Neuron (in vitro differentiated cells): Measurements from ENCODE around the gene CFAP410.
A peak's percentile ranks its signal among the peaks of the same experiment; 100 is the strongest.

Experiments used
- H2AFZ ChIP-seq: one replicate; pipeline ENCODE4 v1.6.1; 2013; ENCODE audit warnings: low read depth, mild to moderate bottlenecking, inconsistent platforms, low read length, moderate library complexity
- H3K27me3 ChIP-seq: one replicate; pipeline ENCODE4 v1.6.1; 2013; ENCODE audit warnings: low read length; ENCODE audit not compliant: insufficient read depth
- H3K36me3 ChIP-seq: one replicate; pipeline ENCODE4 v1.6.1; 2013; ENCODE audit warnings: low read length; ENCODE audit not compliant: insufficient read depth
- H3K4me1 ChIP-seq: one replicate; pipeline ENCODE4 v1.6.1; 2013; ENCODE audit warnings: low read length; ENCODE audit not compliant: insufficient read depth
- H3K4me3 ChIP-seq: 2 replicates; pipeline ENCODE4 v1.5.1; 2013; ENCODE audit warnings: mild to moderate bottlenecking, low read length, moderate library complexity
- H3K9me3 ChIP-seq: one replicate; pipeline ENCODE4 v1.6.1; 2013; ENCODE audit warnings: low read length

CFAP410 gene

DNA sequence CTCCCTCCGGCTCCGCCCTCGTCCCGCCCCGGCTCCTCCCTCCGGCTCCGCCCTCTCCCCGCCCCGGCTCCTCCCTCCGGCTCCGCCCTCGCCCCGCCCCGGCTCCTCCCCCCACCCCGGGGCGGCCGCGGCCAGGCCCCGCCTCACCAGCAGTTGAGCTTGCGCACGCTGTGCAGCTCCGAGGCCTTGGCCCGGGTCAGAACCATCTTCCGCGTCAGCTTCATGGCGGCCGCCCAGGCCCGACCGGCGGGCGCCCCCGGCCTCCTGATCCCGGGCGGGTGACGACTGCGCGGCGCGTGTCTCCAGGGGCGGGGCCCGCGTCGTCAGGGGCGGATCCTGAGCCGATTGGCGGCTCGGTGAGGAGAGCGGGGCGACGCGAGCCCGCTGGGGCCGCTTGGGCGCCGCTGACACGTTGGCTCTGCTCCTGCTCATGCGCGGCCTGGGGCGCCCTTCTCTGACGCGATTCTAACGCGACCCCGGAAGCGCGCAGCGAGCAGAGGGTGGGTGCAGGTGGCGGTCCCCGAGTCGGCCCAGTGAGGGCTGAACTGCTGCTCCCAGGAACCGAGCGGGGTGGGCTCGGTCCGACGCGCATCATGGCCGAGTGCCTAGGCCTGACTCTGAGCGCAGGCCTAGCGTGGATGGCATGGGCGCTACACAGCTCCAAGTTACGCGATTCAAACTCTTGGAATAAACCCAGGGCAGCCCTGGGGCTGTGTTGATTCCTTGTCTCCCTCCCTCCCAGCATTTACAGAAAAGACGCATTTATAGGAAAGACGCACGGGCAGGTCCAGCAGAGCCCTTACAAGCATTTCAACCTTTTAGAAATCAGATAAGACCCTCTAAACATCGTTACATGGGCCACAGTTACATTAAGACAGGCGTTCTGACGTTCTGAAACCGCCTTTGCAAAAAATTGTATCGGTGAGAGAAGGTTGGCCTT is at the start of gene CFAP410:
Gene CFAP410 (minus strand): TSS at position 420 of the 940 bp plus-strand sequence. CDS start 196 bp downstream, at position 224.
- no peaks in the 10 kb centered on the region for H3K36me3 ChIP-seq

DNA sequence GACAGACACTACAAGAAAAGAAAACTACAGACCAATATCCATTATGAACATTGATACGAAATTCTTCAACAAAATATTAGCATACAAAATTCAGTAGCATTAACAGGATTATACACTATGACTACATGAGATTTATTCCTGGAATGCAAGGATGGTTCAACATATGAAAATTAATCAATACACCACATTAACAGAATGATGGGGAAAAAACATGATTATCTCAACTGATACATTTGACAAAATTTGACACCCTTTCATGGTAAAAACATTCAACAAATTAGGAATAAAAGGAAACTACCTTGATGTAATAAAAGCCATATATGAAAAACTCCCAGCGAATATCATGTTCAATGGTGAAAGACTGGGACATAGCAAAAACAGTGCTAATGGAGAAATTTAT is 45.8 kb upstream of the CFAP410 start:
- no peaks in the 10 kb centered on the region for H3K36me3 ChIP-seq
- no peak overlapping the region for H2AFZ ChIP-seq
- peaks cover 4% of the 10 kb centered on the region for H3K9me3 ChIP-seq
- no peaks in the 10 kb centered on the region for H3K27me3 ChIP-seq
- no peak overlapping the region for H3K4me3 ChIP-seq
- H3K4me1 ChIP-seq: peaks cover 4% of the 10 kb centered on the region

More for the DNA sequence above, at the start of gene CFAP410:
- Histone ChIP-seq H3K4me3 (peak within 1 kb of the TSS; percentile 76), H3K4me1 (peaks cover 26% of the 10 kb centered on the region), H2AFZ (peak within 1 kb of the TSS; percentile 13), H3K27me3 (no peaks in the 10 kb centered on the region), H3K9me3 (no peaks in the 10 kb centered on the region)

DNA sequence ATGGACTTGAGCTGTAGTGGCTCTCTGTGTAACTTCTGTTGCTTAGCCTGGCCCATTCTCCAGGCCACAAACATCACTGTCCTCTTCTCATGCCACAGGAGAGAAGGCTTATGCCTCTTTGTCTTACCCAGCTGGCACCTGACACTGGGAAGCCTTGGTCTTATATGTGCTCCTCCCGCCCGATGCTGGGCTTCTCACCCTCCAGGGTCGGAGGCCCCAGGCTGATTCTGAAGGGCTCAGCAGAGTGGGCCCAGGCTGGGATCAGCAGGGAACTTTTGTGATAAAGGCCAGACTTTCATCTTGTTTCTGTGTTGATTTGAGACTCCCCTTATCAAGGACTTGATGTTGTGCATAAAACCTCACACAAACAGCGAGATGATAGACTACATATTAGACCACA is 44.0 kb upstream of the CFAP410 start:
- no peaks in the 10 kb centered on the region for H3K27me3 ChIP-seq
- H3K9me3 ChIP-seq: peaks cover 4% of the 10 kb centered on the region
- no peak overlapping the region for H3K4me3 ChIP-seq
- no peak overlapping the region for H2AFZ ChIP-seq
- peaks cover 4% of the 10 kb centered on the region for H3K4me1 ChIP-seq
- no peaks in the 10 kb centered on the region for H3K36me3 ChIP-seq

DNA sequence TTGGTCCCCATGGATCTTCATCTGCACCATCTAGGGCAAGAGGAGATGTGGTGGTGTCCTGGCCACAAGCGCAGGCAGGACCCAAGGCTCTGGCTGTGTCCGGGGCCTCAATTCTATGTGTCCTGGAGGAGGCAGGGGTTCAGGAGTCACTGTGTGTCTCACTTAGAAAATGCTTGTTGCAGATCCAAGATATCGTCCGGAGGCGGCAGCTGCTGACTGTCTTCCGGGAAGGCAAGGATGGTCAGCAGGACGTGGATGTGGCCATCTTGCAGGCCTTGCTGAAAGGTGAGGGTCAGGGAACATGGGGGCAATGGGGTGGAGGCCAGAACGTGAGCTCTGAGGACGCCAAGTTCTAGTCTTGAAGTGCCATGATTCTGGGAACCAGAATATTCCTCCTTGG is 43.3 kb upstream of the CFAP410 start:
- H3K4me1 ChIP-seq: peaks cover 4% of the 10 kb centered on the region
- no peak overlapping the region for H2AFZ ChIP-seq
- H3K27me3 ChIP-seq: no peaks in the 10 kb centered on the region
- H3K9me3 ChIP-seq: peaks cover 4% of the 10 kb centered on the region
- no peaks in the 10 kb centered on the region for H3K36me3 ChIP-seq
- no peak overlapping the region for H3K4me3 ChIP-seq

DNA sequence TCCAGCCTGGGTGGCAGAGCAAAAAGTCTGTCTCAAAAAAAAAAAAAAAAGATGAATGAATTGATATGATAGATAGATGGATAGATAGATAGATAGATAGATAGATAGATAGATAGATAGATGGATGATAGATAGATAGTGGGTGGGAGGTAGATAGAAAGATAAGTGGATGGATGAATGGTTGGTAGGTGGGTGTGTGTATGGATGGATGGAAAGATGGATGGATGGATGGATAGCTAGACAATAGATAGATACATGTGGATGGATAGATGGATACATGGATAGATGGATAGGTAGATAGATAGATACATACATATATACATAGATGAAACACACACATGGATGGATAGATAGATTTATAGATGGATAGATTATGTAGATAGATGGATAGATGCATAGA is 42.7 kb upstream of the CFAP410 start:
- Histone ChIP-seq H3K9me3 (peaks cover 4% of the 10 kb centered on the region), H3K4me1 (peaks cover 4% of the 10 kb centered on the region), H3K36me3 (no peaks in the 10 kb centered on the region), H3K27me3 (no peaks in the 10 kb centered on the region), H2AFZ (no peak overlapping the region), H3K4me3 (no peak overlapping the region)

DNA sequence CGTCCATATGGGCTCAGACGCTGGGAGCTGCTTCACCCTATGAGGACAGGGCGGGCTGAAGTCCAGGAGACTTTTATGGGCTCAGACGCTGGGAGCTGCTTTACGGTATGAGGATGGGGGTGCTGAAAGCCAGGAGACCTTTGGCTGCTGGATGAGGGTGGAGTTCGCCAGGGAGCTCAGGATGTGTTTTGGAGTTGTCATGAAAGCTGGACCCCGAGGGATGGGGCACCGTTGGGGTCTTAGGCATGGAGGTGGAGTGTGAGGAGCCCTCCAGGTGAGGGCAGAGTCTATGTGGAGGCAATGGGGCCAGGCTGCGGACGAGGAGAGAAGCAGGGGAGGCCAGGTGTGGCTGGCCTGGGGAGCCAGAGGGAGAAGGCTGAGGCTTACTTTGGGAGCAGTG is 41.7 kb upstream of the CFAP410 start:
- Histone ChIP-seq H2AFZ (no peak overlapping the region), H3K4me3 (no peak overlapping the region), H3K27me3 (no peaks in the 10 kb centered on the region), H3K9me3 (peaks cover 4% of the 10 kb centered on the region), H3K4me1 (peaks cover 4% of the 10 kb centered on the region), H3K36me3 (no peaks in the 10 kb centered on the region)

DNA sequence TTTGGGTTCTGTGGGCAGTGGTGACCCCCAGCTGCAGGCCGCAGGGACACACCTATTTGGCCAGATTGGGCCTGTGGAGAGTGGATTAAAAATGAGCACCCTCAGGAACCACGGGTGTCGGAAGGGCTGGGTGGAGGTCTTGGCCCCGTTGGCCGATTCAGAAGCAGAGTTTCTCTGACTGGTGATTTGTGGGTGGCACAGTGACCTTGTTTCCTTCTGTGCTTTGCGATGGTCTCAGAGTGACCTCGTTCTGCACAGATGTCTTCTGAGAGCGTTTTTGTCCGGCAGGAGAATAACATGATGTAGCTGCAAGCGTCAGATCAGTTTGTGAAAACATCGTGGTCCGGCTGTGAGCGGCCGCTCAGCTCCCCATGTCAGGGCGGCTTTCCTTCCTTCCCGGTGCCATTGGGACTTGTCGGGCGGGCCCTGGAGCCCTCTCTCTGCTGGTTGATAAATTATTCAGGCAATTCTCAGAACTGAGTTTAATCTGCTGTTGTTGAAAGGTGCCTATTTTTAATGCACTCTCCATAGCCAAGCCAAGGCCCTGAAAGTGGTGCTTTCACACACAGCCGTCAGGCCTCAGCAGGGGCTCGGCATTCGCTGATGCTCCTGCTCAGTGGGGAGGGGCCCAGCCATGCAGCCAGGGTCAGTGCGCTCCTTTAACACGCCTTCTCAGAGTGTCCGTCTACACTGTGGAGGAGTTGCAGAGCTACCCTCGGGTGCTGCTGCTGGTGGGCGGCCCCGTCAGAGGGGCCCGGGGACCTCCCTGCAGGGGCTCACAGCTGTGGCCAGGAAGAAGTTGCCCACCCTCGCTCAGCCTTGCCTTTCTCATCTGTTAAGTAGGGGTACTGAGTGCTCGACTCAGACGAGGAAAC is 41.0 kb upstream of the CFAP410 start:
- H2AFZ ChIP-seq: no peak overlapping the region
- H3K4me3 ChIP-seq: no peak overlapping the region
- H3K27me3 ChIP-seq: no peaks in the 10 kb centered on the region
- peaks cover 2% of the 10 kb centered on the region for H3K9me3 ChIP-seq
- peaks cover 4% of the 10 kb centered on the region for H3K4me1 ChIP-seq
- no peaks in the 10 kb centered on the region for H3K36me3 ChIP-seq

DNA sequence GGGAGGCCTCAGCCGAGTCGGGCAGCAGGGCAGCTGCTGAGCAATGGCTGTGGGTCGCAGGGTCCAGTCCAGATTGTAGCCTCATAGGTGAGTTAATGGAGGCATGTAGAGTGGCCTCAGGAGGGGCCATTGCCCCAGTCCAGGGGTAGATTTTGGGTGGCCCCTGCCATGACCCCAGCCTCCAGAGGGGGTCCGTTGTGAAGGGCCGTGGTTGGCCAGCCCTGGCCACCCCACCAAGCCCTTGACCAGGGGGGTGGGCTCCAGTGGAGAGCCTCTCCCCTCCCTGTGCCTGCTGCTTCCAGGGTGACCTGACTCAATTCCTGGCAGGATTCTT is 40.3 kb upstream of the CFAP410 start:
- H3K9me3 ChIP-seq: peaks cover 4% of the 10 kb centered on the region
- no peaks in the 10 kb centered on the region for H3K36me3 ChIP-seq
- no peaks in the 10 kb centered on the region for H3K27me3 ChIP-seq
- H3K4me1 ChIP-seq: peaks cover 4% of the 10 kb centered on the region
- H3K4me3 ChIP-seq: no peak overlapping the region
- H2AFZ ChIP-seq: no peak overlapping the region

DNA sequence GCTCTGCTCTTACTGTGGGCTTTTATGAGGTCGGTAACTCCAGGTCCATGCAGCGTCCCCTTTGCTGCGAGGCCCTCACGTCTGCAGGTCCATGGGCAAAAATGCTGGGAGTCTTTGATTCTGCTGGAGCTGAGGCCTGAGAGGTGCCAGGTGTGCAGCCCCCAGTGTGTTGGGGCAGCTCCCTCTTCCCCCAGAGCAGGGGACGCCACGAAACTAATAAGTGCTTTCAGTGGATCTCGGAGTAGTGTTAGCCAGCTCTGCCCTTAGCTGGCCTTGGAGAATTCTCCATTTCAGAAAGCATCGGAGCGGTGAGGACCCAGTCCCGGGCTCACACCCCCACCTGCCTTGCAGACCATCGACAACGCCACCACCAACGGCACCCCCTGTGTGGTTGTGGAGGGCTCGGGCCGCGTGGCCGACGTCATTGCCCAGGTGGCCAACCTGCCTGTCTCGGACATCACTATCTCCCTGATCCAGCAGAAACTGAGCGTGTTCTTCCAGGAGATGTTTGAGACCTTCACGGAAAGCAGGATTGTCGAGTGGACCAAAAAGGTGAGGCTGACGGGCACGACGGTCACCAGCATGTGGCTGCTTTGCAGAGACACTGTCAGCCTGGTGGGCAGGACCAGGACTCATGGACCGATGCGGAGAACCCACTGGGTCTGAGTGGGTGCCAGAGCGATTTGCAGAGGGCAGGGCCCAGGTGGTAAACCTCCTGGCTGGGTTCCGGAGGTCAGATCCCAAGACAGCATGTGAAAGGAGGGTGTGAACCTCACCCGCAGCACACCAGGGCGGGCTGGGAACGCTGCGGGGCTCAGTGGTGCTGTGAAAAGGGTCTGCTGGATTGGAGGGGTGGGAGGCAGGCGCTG is 39.7 kb upstream of the CFAP410 start:
- H3K27me3 ChIP-seq: no peaks in the 10 kb centered on the region
- H3K36me3 ChIP-seq: no peaks in the 10 kb centered on the region
- peaks cover 4% of the 10 kb centered on the region for H3K4me1 ChIP-seq
- H2AFZ ChIP-seq: no peak overlapping the region
- H3K4me3 ChIP-seq: no peak overlapping the region
- peaks cover 4% of the 10 kb centered on the region for H3K9me3 ChIP-seq

DNA sequence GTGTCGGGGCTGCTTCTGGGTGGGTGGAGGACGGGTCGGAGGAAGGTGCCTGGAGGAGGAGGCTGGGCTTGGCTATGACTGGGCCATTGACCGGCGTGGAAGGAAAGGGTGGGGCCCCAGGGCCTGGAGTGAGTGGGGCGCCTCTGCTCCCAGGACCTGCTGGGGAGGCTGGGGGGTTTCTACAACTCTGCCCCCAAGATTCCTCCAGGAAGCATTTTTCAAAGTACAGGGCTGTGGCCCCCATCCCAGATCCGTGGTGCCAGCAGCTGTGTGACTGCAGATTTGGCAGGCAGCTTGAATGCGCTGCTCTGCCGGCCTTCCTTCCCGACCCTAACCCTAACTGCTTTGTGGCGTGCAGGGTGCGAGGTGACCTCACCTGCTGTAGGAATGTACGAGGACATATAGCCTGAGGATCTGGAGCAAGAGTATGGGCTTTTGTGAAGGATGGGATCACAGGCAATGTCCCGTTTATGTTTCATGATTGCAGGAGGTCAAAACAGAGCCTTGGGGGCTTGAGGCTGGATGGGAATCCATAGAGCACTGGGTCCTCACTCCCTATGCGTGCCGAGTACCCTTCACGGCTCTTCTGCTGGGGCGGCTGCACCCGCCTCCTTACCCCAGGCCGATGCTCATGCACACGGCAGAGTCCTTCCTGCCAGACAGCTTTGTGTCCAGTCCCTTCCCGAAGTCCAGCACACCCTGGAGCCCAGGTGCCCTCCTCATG is 38.9 kb upstream of the CFAP410 start:
- Histone ChIP-seq H3K4me3 (no peak overlapping the region), H3K27me3 (no peaks in the 10 kb centered on the region), H2AFZ (no peak overlapping the region), H3K36me3 (no peaks in the 10 kb centered on the region), H3K9me3 (peaks cover 4% of the 10 kb centered on the region), H3K4me1 (peaks cover 4% of the 10 kb centered on the region)

DNA sequence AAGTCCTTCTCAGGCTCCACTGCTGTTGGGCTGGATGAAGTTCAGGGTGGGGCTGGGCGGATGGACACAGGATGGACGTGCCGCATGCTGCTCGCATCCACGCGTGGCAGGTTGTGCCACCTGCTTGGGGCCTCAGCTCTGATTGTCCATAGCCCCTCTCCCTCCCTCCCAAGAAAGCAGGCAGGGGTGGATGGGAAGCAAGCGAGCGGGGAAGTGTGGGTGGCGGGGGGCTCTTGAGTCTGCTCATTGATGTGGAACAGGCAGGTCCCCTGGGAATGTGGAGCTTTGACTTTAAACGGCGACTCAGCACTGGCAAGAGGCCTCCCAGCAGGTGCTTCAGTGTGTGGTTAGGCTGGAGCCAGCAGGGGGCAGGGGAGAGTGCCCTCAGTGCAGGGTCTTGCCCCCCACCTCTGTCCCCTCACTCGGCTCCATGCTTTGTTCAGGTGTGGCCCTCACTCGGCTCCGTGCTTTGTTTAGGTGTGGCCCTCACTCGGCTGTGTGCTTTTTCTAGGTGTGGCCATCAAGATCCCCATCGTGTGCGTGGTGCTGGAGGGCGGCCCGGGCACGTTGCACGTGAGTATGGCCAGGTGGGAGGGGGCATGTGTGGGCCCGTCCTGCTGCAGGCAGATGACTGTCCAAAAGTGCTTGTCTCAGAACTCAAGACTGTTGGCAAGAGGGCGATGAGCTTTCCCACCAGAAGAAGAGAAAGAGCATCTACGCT is 38.2 kb upstream of the CFAP410 start:
- Histone ChIP-seq H3K27me3 (no peaks in the 10 kb centered on the region), H2AFZ (no peak overlapping the region), H3K4me1 (peaks cover 4% of the 10 kb centered on the region), H3K4me3 (no peak overlapping the region), H3K9me3 (peaks cover 4% of the 10 kb centered on the region), H3K36me3 (no peaks in the 10 kb centered on the region)

DNA sequence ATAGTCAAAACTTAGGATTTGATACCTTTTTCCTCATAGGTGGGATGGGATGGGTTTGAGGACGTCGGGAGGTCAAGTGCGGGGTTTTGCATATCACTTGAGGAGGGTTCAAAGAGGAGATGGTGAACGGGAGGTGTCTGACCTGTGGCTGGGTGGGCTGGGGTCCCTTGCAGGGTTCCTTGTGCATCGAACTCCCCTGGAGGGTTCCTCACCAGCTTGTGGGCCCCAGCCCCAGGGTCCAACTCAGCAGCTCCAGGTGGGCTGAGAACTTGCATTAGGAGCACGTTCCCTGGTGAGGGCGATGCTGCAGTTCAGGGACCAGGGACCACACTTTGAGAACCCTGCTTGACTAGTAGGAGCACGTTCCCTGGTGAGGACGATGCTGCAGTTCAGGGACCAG is 37.4 kb upstream of the CFAP410 start:
- Histone ChIP-seq H3K27me3 (no peaks in the 10 kb centered on the region), H3K4me3 (no peak overlapping the region), H3K36me3 (no peaks in the 10 kb centered on the region), H3K9me3 (peaks cover 4% of the 10 kb centered on the region), H3K4me1 (peaks cover 4% of the 10 kb centered on the region), H2AFZ (no peak overlapping the region)
